Urinary bladder (tissue), 4 donors: ENCODE data around the gene THYN1. TPM values are rescaled to one million over a fixed set of nuclear protein-coding genes. Genes with fewer than 3 reads are reported as not detected.

Experiments
- DNase-seq: peaks from one replicate; pipeline ENCODE4 v3.0.0-alpha.2; 2015; ENCODE audit errors: extremely low spot score
- H3K27ac ChIP-seq: one replicate; pipeline ENCODE4 v1.5.1; 2013; ENCODE audit warnings: low read depth, mild to moderate bottlenecking, moderate library complexity
- H3K36me3 ChIP-seq: one replicate; pipeline ENCODE4 v1.6.1; 2013; ENCODE audit warnings: mild to moderate bottlenecking, moderate library complexity; ENCODE audit not compliant: insufficient read depth
- H3K4me1 ChIP-seq: one replicate; pipeline ENCODE4 v1.6.1; 2013; ENCODE audit warnings: mild to moderate bottlenecking, moderate library complexity; ENCODE audit not compliant: insufficient read depth
- H3K4me3 ChIP-seq: one replicate; pipeline ENCODE4 v1.5.1; 2013; ENCODE audit warnings: low read depth, low read length
- WGBS: extraction: QIAGEN DNeasy Blood & Tissue Kit; methylation state at CpG from one replicate; pipeline ENCODE4 v1.1.7; 2013; 5-methylcytosine and 5-hydroxymethylcytosine counted together
- polyA plus RNA-seq: library from polyadenylated mRNA; stranded (reverse); fragments of 200-250 nt; gene quantifications from one replicate; pipeline ENCODE4 v1.2.3, GENCODE V29; 2013
- total RNA-seq: library from RNA; depleted of rRNA; stranded (reverse); fragments of >200 nt; gene quantifications from one replicate; pipeline ENCODE4 v1.2.3, GENCODE V29; 2014
- donor health status: healthy with polysubstance abuse.
- donor health status: healthy.

Gene THYN1
- total and polyA plus RNA-seq, 2 donors, result 47.2 to 61.7 TPM

GRCh38 chr11:134250246-134250645 lies 2.9 kb downstream of the THYN1 start:
- no peak for DNase-seq
- H3K4me3 ChIP-seq, result no peak overlapping the region
- H3K27ac ChIP-seq, result no peak overlapping the region
- 95% methylated on average over 3 of the region's 3 CpGs for WGBS
- H3K4me1 ChIP-seq, result peaks cover 5% of the 10 kb centered on the region
- no peaks in the 10 kb centered on the region for H3K36me3 ChIP-seq

GRCh38 chr11:134248910-134249480 lies 4.2 kb downstream of the THYN1 start:
- no peak for DNase-seq
- no peak overlapping the region for H3K27ac ChIP-seq
- 58% methylated on average over 7 of the region's 7 CpGs for WGBS
- peaks cover 5% of the 10 kb centered on the region for H3K4me1 ChIP-seq
- H3K36me3 ChIP-seq, result no peaks in the 10 kb centered on the region
- H3K4me3 ChIP-seq, result no peak overlapping the region

GRCh38 chr11:134246678-134247077 lies 6.5 kb downstream of the THYN1 start:
- 83% methylated on average over 4 of the region's 4 CpGs for WGBS
- Histone ChIP-seq H3K4me1 (no peaks in the 10 kb centered on the region), H3K27ac (no peak overlapping the region), H3K36me3 (peaks cover 3% of the 10 kb centered on the region), H3K4me3 (no peak overlapping the region)
- no peak for DNase-seq

GRCh38 chr11:134246100-134246499 lies 7.1 kb downstream of the THYN1 start:
- peaks cover 3% of the 10 kb centered on the region for H3K36me3 ChIP-seq
- no peak for DNase-seq
- H3K4me3 ChIP-seq, result no peak overlapping the region
- H3K27ac ChIP-seq, result no peak overlapping the region
- no peaks in the 10 kb centered on the region for H3K4me1 ChIP-seq
- 89% methylated on average over 11 of the region's 11 CpGs for WGBS

GRCh38 chr11:134245434-134245833 lies 7.7 kb downstream of the THYN1 start:
- peaks cover 3% of the 10 kb centered on the region for H3K36me3 ChIP-seq

GRCh38 chr11:134244593-134244992 lies 8.6 kb downstream of the THYN1 start:
- no peak overlapping the region for H3K27ac ChIP-seq
- WGBS, result 50% methylated on average over 7 of the region's 7 CpGs
- no peak overlapping the region for H3K4me3 ChIP-seq
- DNase-seq, result no peak
- no peaks in the 10 kb centered on the region for H3K4me1 ChIP-seq
- peaks cover 5% of the 10 kb centered on the region for H3K36me3 ChIP-seq

More at GRCh38 chr11:134245434-134245833, 7.7 kb downstream of the THYN1 start:
- Histone ChIP-seq H3K27ac (no peak overlapping the region), H3K4me3 (no peak overlapping the region), H3K4me1 (no peaks in the 10 kb centered on the region)
- 91% methylated on average over 14 of the region's 14 CpGs for WGBS
- no peak for DNase-seq

- Histone ChIP-seq H3K36me3 (peaks cover 5% of the 10 kb centered on the region), H3K4me3 (no peak overlapping the region), H3K4me1 (no peaks in the 10 kb centered on the region), H3K27ac (no peak overlapping the region)
- DNase-seq, result no peak
- WGBS, result 97% methylated on average over 4 of the region's 4 CpGs
Observed at GRCh38 chr11:134243913-134244312, 9.2 kb downstream of the THYN1 start.

GRCh38 chr11:134242376-134242775 lies 10.8 kb downstream of the THYN1 start:
- 88% methylated on average over 9 of the region's 9 CpGs for WGBS
- Histone ChIP-seq H3K27ac (no peak overlapping the region), H3K4me3 (no peak overlapping the region), H3K36me3 (peaks cover 5% of the 10 kb centered on the region), H3K4me1 (no peaks in the 10 kb centered on the region)
- DNase-seq, result no peak

- DNase-seq, result no peak
- 71% methylated on average over 6 of the region's 6 CpGs for WGBS
- H3K36me3 ChIP-seq, result peaks cover 5% of the 10 kb centered on the region
- no peak overlapping the region for H3K4me3 ChIP-seq
- no peak overlapping the region for H3K27ac ChIP-seq
- no peaks in the 10 kb centered on the region for H3K4me1 ChIP-seq
Observed at GRCh38 chr11:134240592-134240991, 12.6 kb downstream of the THYN1 start.

- no peak for DNase-seq
- Histone ChIP-seq H3K36me3 (peaks cover 5% of the 10 kb centered on the region), H3K27ac (no peak overlapping the region), H3K4me1 (no peaks in the 10 kb centered on the region), H3K4me3 (no peak overlapping the region)
- 94% methylated on average over 5 of the region's 5 CpGs for WGBS
Observed at GRCh38 chr11:134238956-134239355, 14.2 kb downstream of the THYN1 start.

- no peak overlapping the region for H3K27ac ChIP-seq
- no peak for DNase-seq
- H3K36me3 ChIP-seq, result peaks cover 2% of the 10 kb centered on the region
- WGBS, result 80% methylated on average over 11 of the region's 11 CpGs
- H3K4me1 ChIP-seq, result no peaks in the 10 kb centered on the region
- H3K4me3 ChIP-seq, result no peak overlapping the region
Observed at GRCh38 chr11:134237557-134237922, 15.6 kb downstream of the THYN1 start.

GRCh38 chr11:134236834-134237556 lies 16.2 kb downstream of the THYN1 start:
- Histone ChIP-seq H3K36me3 (peaks cover 2% of the 10 kb centered on the region), H3K4me1 (no peaks in the 10 kb centered on the region), H3K27ac (no peak overlapping the region), H3K4me3 (no peak overlapping the region)
- WGBS, result 85% methylated on average over 7 of the region's 7 CpGs
- DNase-seq, result no peak

- WGBS, result 85% methylated on average over 3 of the region's 3 CpGs
- Histone ChIP-seq H3K4me1 (no peaks in the 10 kb centered on the region), H3K36me3 (peaks cover 2% of the 10 kb centered on the region), H3K4me3 (no peak overlapping the region), H3K27ac (no peak overlapping the region)
- no peak for DNase-seq
Observed at GRCh38 chr11:134235399-134235798, 17.8 kb downstream of the THYN1 start.

- no peak for DNase-seq
- Histone ChIP-seq H3K4me1 (no peaks in the 10 kb centered on the region), H3K36me3 (no peaks in the 10 kb centered on the region), H3K27ac (no peak overlapping the region), H3K4me3 (no peak overlapping the region)
- WGBS, result 91% methylated on average over 4 of the region's 4 CpGs
Observed at GRCh38 chr11:134233729-134234179, 19.4 kb downstream of the THYN1 start.
